ENCODE results near the gene PROX2.

DNA sequence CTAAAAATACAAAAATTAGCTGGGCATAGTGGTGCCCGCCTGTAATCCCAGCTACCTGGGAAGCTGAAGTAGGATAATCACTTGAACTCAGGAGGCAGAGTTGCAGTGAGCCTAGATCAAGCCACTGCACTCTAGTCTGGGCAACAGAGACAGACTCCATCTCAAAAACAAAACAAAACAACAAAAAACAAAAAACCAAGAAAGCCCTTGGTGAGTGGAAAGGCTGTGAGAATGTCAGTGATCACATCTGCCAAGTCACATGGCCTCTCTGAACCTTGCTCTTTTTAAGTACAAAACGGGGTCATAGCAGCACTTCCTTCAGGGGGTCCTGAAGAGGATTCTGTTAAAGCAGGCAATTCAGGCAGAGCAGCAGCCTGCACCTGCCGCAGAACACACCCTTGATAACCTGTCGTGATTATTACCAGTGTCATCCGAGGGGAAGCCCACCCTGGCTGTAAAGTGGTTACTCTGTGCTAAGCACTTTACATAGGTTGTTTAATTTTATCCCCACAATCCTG, 37.5 kb upstream of the PROX2 start:
- no peak for TF ChIP-seq EZH2 (IDR thresholded peaks at IDR 0.05; ENCODE audit: borderline replicate concordance, low read length)
- TF ChIP-seq, protein P1, sequence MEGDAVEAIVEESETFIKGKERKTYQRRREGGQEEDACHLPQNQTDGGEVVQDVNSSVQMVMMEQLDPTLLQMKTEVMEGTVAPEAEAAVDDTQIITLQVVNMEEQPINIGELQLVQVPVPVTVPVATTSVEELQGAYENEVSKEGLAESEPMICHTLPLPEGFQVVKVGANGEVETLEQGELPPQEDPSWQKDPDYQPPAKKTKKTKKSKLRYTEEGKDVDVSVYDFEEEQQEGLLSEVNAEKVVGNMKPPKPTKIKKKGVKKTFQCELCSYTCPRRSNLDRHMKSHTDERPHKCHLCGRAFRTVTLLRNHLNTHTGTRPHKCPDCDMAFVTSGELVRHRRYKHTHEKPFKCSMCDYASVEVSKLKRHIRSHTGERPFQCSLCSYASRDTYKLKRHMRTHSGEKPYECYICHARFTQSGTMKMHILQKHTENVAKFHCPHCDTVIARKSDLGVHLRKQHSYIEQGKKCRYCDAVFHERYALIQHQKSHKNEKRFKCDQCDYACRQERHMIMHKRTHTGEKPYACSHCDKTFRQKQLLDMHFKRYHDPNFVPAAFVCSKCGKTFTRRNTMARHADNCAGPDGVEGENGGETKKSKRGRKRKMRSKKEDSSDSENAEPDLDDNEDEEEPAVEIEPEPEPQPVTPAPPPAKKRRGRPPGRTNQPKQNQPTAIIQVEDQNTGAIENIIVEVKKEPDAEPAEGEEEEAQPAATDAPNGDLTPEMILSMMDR (IDR thresholded peaks at IDR 0.05; ENCODE audit: low read length): no peak

Data from OCI-LY1 (cell line).